Loucy (cell line): Measurements from ENCODE around the gene ABTB2.

Experiments used
- CTCF ChIP-seq: fragments of 200-600 bp; sonication (generic); conservative IDR thresholded peaks from 2 replicates; pipeline ENCODE4 v1.5.1; 2014; ENCODE audit warnings: mild to moderate bottlenecking, antibody characterized with exemption, low read length
- EZH2phosphoT487 ChIP-seq: fragments of 200-600 bp; IDR thresholded peaks from 2 replicates; pipeline ENCODE4 v1.6.1; 2018; ENCODE audit warnings: antibody characterized with exemption, mild to moderate bottlenecking, moderate library complexity, borderline replicate concordance

- TF ChIP-seq CTCF (no peak), EZH2phosphoT487 (no peak)
Observed at GRCh38 chr11:34353881-34354280, 3.9 kb downstream of the ABTB2 start.
